ENCODE measurements around the gene CCDC87. TPM values are rescaled to one million over a fixed set of nuclear protein-coding genes. Genes with fewer than 3 reads are reported as not detected.
"Not testable (repeated sequence)": the region's sequence is repeated elsewhere in the genome, so short reads cannot be mapped to it uniquely, and the experiment has no call there.

Gene CCDC87
- polyA plus RNA-seq (2013, experiment 1 of 2; ENCODE audit: insufficient read length) = 0.13 TPM
- polyA plus RNA-seq (2013, experiment 2 of 2; ENCODE audit: insufficient read length) = 0.16 TPM

- peak; percentile 93 for DNase-seq
Measured at GRCh38 chr11:66592457-66593302, at the start of gene CCDC87, which contains the start of gene CCS. TSS of gene CCDC87 (minus strand) at chr11:66593063. CDS start at chr11:66593015, 48 bp downstream. TSS of gene CCS (plus strand) at chr11:66593185. CDS start at chr11:66593262, 77 bp downstream.

- DNase-seq = peak; percentile 22
Measured at GRCh38 chr11:66641834-66642233, 49.0 kb upstream of the CCDC87 start.

GRCh38 chr11:66639814-66640340 is 47.0 kb upstream of the CCDC87 start:
- DNase-seq = not testable (repeated sequence)

GRCh38 chr11:66639066-66639813 is 46.4 kb upstream of the CCDC87 start:
- DNase-seq = peak; percentile 28

GRCh38 chr11:66638177-66639065 is 45.6 kb upstream of the CCDC87 start, which contains the start of gene RBM4:
TSS of gene RBM4 (plus strand) at chr11:66638703. CDS start at chr11:66639712, 1,009 bp downstream.
- DNase-seq = peak; percentile 100

- DNase-seq = no peak
Measured at GRCh38 chr11:66637557-66638176, 44.8 kb upstream of the CCDC87 start.

GRCh38 chr11:66636411-66636810 is 43.5 kb upstream of the CCDC87 start:
- no peak for DNase-seq

GRCh38 chr11:66632952-66633351 is 40.1 kb upstream of the CCDC87 start:
- no peak for DNase-seq

GRCh38 chr11:66631883-66632282 is 39.0 kb upstream of the CCDC87 start:
- DNase-seq = no peak

- DNase-seq = no peak
Measured at GRCh38 chr11:66629356-66629755, 36.5 kb upstream of the CCDC87 start.

- no peak for DNase-seq
Measured at GRCh38 chr11:66628061-66628603, 35.3 kb upstream of the CCDC87 start.

GRCh38 chr11:66626926-66627325 is 34.1 kb upstream of the CCDC87 start:
- no peak for DNase-seq

- no peak for DNase-seq
Measured at GRCh38 chr11:66626382-66626781, 33.5 kb upstream of the CCDC87 start.

GRCh38 chr11:66625752-66626149 is 32.9 kb upstream of the CCDC87 start:
- DNase-seq = no peak

- DNase-seq = no peak
Measured at GRCh38 chr11:66625041-66625751, 32.3 kb upstream of the CCDC87 start.

- no peak for DNase-seq
Measured at GRCh38 chr11:66624450-66624849, 31.6 kb upstream of the CCDC87 start.

- DNase-seq = peak; percentile 8
Measured at GRCh38 chr11:66619080-66619554, 26.3 kb upstream of the CCDC87 start.

GRCh38 chr11:66617155-66617834 is 24.4 kb upstream of the CCDC87 start:
- DNase-seq = no peak

GRCh38 chr11:66616379-66617154 is 23.7 kb upstream of the CCDC87 start, which contains the start of gene RBM14:
TSS of gene RBM14 (plus strand) at chr11:66616630. CDS start at chr11:66616721, 91 bp downstream.
- DNase-seq = peak; percentile 99
